ENCODE results near the gene CCDC167. TPM values are rescaled to one million over a fixed set of nuclear protein-coding genes. Genes with fewer than 3 reads are reported as not detected.

The CCDC167 gene
- total and polyA plus RNA-seq, 2 of the 8 experiments (the other 6 are each of a cell fraction or from before 2014, with no cell fraction given): 11.0 to 26.5 TPM

DNA sequence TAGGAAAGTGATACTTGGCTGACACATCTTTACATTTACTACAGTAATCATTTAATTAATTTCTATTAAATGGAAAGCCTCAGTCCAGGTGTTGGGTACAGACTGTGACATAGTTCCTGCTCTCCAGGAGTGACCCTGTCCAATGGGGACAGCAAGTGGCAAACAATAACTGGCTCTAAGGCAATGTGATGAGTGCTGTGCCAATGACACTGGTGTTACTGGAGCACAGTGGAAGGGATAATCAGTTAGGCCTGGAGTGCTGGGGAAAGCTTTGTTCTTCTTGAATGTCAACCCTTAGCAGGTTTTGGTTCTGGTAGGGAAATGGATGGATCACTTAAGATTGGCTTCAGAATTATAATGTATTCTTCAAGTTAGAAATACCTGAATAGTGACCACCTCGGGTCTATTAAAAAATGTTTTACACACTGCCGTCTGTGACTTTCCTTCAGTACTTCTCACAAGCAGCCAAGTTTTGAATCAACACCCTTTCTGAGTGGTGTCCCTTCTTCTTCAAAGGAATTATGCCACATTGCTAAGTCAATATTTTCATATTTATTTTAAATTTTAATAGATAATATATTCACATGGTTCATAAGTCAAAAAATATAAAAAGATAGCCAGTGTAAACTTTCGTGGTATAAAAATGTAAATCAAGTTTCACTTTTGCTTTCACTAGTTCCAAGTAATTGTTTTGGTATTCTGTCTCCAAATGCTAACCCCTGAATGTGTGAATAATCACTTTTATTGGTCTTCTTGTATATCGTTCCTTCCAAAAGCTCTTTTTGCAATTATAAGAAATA, 57.1 kb downstream of the CCDC167 start:
- H2BK15ac ChIP-seq (ENCODE audit: low read length): no peak overlapping the region
- H4K20me1 ChIP-seq (replicated peaks in 1 of 2; ENCODE audit: control insufficient read depth in 1 of 2, insufficient read depth in 2 of 2, low read length in 2 of 2): peaks cover 3% of the 10 kb centered on the region in 2 experiments
- FAIRE-seq: no peak
- H3K9ac ChIP-seq (replicated peaks in 1 of 4; ENCODE audit: extremely low read depth in 1 of 4, low read depth in 3 of 4, low read length in 3 of 4): no peak overlapping the region
- H3K14ac ChIP-seq (ENCODE audit: insufficient read length): no peak overlapping the region
- H3K4me2 ChIP-seq (ENCODE audit: insufficient read depth in 1 of 2, low read depth in 2 of 2, low read length in 2 of 2): no peak overlapping the region
- no peak for TF ChIP-seq TEAD4 (IDR thresholded peaks at IDR 0.05; ENCODE audit: low read depth, low read length)
- no peaks in the 10 kb centered on the region; a peak in 2 of 4 replicates for H3K79me2 ChIP-seq (ENCODE audit: control insufficient read depth in 1 of 2, insufficient read depth in 2 of 2, low read length in 2 of 2)
- no peak for DNase-seq (ENCODE audit: low read depth in 1 of 2, low spot score in 2 of 2)
- H2BK120ac ChIP-seq (replicated peaks; ENCODE audit: low read depth, low read length): no peak overlapping the region
- H2AFZ ChIP-seq (ENCODE audit: low read length): no peak overlapping the region
- H2BK5ac ChIP-seq (ENCODE audit: low read depth, low read length): no peak overlapping the region
- ChIA-PET POLR2A (ENCODE audit: partially characterized antibody) (no interaction called here), CTCF (ENCODE audit: partially characterized antibody) (interaction anchor here (1.3 kb wide), 1 partner anchor 11 kb away, joined by 4 read pairs; no protein-coding TSS in a partner anchor)
- no peak overlapping the region for H2BK12ac ChIP-seq (ENCODE audit: low read depth, low read length)
- H3K4me3 ChIP-seq (ENCODE audit: extremely low read depth in 1 of 4, insufficient read depth in 2 of 4, low read depth in 3 of 4, low read length in 4 of 4): no peak overlapping the region
- WGBS, 2 experiments (ENCODE audit: extremely low coverage in 1 of 2, insufficient coverage in 1 of 2, insufficient read length in 1 of 2, insufficient replicate concordance in 2 of 2, low coverage in 1 of 2, low lambda C conversion rate in 2 of 2, missing lambda C conversion rate in 1 of 2): 88% methylated on average over 4 of the region's 4 CpGs; no CpG with 5 or more reads in 1 of the 2 experiments
- no peak overlapping the region for H4K5ac ChIP-seq (ENCODE audit: insufficient read length, low read depth, low read length)
- no peak overlapping the region for H4K91ac ChIP-seq (replicated peaks; ENCODE audit: insufficient read length, low read length)
- no peak overlapping the region for H3K4ac ChIP-seq (replicated peaks; ENCODE audit: insufficient read length, low read depth, low read length)
- H3K18ac ChIP-seq (ENCODE audit: extremely low read depth, low read length): no peak overlapping the region
- no peak overlapping the region for H2AK5ac ChIP-seq (ENCODE audit: low read depth, low read length)
- H3K27me3 ChIP-seq (replicated peaks in 1 of 4; ENCODE audit: control insufficient read depth in 3 of 4, extremely low read depth in 1 of 4, insufficient read depth in 3 of 4, low read length in 3 of 4): no peaks in the 10 kb centered on the region
- H4K8ac ChIP-seq (ENCODE audit: extremely low read depth, insufficient read depth, low read length): no peak overlapping the region
- H3K4me1 ChIP-seq (replicated peaks in 1 of 4; ENCODE audit: control insufficient read depth in 3 of 4, insufficient read depth in 4 of 4, low read length in 3 of 4): no peaks in the 10 kb centered on the region
- H2BK20ac ChIP-seq (ENCODE audit: low read length): no peak overlapping the region
- peaks cover 4 to 26% (median 20%) of the 10 kb centered on the region in 4 experiments for H3K36me3 ChIP-seq (ENCODE audit: control insufficient read depth in 2 of 4, insufficient read depth in 4 of 4, low read length in 3 of 4)
- no peaks in the 10 kb centered on the region for H3K9me3 ChIP-seq (ENCODE audit: insufficient read depth in 2 of 2, low read depth in 1 of 2, low read length in 1 of 2)
- H3K27ac ChIP-seq (ENCODE audit: low read depth, low read length): no peak overlapping the region
- H3K56ac ChIP-seq (replicated peaks; ENCODE audit: insufficient read length, low read depth, low read length): no peak overlapping the region
- H3K23ac ChIP-seq (ENCODE audit: insufficient read length): no peak overlapping the region
- H3K23me2 ChIP-seq (ENCODE audit: low read depth, low read length): no peaks in the 10 kb centered on the region
- H3K79me1 ChIP-seq (ENCODE audit: low read depth, low read length): no peaks in the 10 kb centered on the region; the same call in 1 of the 2 replicates
